HUES64 (cell line): Measurements from ENCODE around the gene ACAP2.

Experiments
- H3K27ac ChIP-seq: 2 replicates; pipeline ENCODE4 v1.7.0; 2013; ENCODE audit warnings: low read depth, low read length, inconsistent platforms
- H3K27me3 ChIP-seq: 2 replicates; pipeline ENCODE4 v1.6.1; 2013; ENCODE audit warnings: mild to moderate bottlenecking, low read length; ENCODE audit not compliant: insufficient read depth
- H3K36me3 ChIP-seq: 2 replicates; pipeline ENCODE4 v1.6.1; 2013; ENCODE audit warnings: mild to moderate bottlenecking, low read length; ENCODE audit not compliant: insufficient read depth
- H3K4me1 ChIP-seq: 2 replicates; pipeline ENCODE4 v1.6.1; 2013; ENCODE audit warnings: mild to moderate bottlenecking, low read length, moderate library complexity; ENCODE audit not compliant: insufficient read depth
- H3K4me3 ChIP-seq: 2 replicates; pipeline ENCODE4 v1.5.1; 2013; ENCODE audit warnings: mild to moderate bottlenecking, low read length, moderate library complexity
- H3K9ac ChIP-seq: 2 replicates; pipeline ENCODE4 v1.6.1; 2013; ENCODE audit warnings: mild to moderate bottlenecking, low read depth, low read length
- H3K9me3 ChIP-seq: 2 replicates; pipeline ENCODE4 v1.6.1; 2013; ENCODE audit warnings: low read depth, low read length; ENCODE audit not compliant: insufficient read depth
- WGBS: fragments of 150-250, 120-280 bp; methylation state at CpG from one replicate; pipeline ENCODE4 v1.1.7; 2013; ENCODE audit warnings: missing lambda C conversion rate; 5-methylcytosine and 5-hydroxymethylcytosine counted together

Gene ACAP2

DNA sequence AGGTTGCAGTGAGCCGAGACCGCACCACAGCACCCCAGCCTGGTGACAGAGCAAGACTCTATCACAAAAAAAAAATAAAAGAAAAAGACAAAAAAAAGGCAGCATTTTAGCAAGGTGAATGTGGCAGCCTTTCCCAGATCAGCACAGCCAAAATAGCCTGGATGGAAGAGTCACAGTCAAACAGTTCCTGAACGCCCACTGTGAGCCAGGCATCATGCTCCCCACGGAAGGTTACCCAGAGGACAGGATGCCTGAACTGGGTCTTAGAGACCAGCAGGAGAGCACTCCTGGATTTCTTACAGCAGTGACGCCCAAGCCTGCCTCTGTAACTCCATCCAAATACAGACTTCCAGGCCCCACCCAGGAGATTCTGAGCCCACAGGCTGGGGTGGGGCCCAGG is 176.4 kb downstream of the ACAP2 start:
- no peak overlapping the region for H3K27ac ChIP-seq
- H3K9ac ChIP-seq: no peak overlapping the region
- no peaks in the 10 kb centered on the region for H3K9me3 ChIP-seq
- no peaks in the 10 kb centered on the region for H3K27me3 ChIP-seq
- 84% methylated on average over 5 of the region's 5 CpGs for WGBS
- H3K4me3 ChIP-seq: no peak overlapping the region
- peaks cover 8% of the 10 kb centered on the region; the same call in 1 of the 2 replicates for H3K4me1 ChIP-seq
- H3K36me3 ChIP-seq: peaks cover 31% of the 10 kb centered on the region

DNA sequence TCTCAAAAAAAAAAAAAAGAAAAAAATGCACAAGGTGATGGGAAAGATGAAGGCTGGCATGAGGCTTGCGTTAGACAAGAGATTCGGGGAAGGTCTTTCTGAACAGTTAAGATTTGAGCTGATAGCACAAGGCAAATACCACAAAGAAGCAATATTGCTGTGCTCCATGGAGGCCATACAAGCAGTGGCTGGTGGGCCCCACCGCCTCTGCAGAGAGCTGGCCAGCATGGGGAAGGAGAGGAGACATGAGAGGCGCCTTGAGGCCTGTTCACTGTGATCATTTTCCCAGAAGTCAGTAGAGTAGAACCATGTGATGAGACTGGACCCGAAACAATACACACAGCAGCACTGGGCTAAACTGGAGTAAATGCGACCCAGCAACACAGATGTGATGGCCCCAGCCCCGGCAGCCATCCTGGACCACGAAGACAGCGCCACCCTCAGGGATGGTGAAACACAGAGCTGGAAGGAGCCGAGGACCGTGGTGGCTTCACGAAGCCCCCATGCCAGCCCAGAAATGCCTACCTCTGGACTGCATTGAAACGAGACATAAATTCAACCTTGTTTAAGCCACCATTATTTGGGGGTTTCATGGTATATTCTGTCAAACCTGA is 177.3 kb downstream of the ACAP2 start:
- WGBS: 94% methylated on average over 13 of the region's 13 CpGs
- no peak overlapping the region for H3K9ac ChIP-seq
- H3K4me1 ChIP-seq: peaks cover 8% of the 10 kb centered on the region; the same call in 1 of the 2 replicates
- no peaks in the 10 kb centered on the region for H3K9me3 ChIP-seq
- no peak overlapping the region for H3K27ac ChIP-seq
- H3K36me3 ChIP-seq: peaks cover 31% of the 10 kb centered on the region
- H3K4me3 ChIP-seq: no peak overlapping the region
- no peaks in the 10 kb centered on the region for H3K27me3 ChIP-seq

- Histone ChIP-seq H3K27ac (no peak overlapping the region), H3K9ac (no peak overlapping the region), H3K4me1 (peaks cover 3% of the 10 kb centered on the region), H3K4me3 (no peak overlapping the region), H3K27me3 (no peaks in the 10 kb centered on the region), H3K9me3 (no peaks in the 10 kb centered on the region), H3K36me3 (peaks cover 31% of the 10 kb centered on the region)
- 95% methylated on average over 10 of the region's 10 CpGs for WGBS
Measured at GRCh38 chr3:195263925-195264600, 178.8 kb downstream of the ACAP2 start.

DNA sequence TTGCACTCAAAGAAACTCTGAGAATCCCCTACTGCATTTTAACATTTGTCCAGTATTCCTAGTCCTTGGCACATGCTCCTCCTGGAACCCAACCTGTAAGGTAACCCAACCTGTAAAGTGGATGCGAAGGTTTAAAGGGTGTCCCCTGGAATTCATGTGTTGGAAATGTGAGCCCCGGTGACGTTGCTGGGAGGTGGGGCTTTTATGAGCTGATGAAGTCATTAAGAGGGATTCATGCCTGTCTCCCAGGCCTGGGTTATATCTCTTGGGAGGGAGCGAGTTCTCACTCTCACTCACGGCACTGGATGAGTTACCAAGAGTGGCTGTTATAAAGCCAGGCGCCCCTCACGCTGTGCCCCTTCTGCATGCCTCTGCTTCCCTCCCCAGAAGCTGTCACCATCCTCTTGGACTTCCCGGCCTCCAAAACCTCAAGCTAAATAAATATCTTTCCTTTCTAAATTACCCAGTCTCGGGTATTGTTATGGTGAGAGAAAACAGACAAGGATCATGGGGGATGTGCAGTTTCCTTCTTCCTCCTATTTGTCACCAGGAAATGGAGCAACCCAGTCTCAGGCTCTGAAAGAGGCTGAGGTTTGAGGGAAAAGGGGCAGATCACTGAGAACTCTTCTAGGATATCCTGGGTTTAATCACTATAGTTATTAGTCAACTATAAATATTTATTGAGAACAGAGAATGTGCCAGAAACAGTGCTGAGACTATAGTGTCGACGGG is 179.5 kb downstream of the ACAP2 start:
- Histone ChIP-seq H3K9me3 (no peaks in the 10 kb centered on the region), H3K4me3 (no peak overlapping the region), H3K9ac (no peak overlapping the region), H3K27me3 (no peaks in the 10 kb centered on the region), H3K27ac (no peak overlapping the region), H3K36me3 (peaks cover 25% of the 10 kb centered on the region), H3K4me1 (peaks cover 10% of the 10 kb centered on the region)
- 87% methylated on average over 10 of the region's 11 CpGs for WGBS

DNA sequence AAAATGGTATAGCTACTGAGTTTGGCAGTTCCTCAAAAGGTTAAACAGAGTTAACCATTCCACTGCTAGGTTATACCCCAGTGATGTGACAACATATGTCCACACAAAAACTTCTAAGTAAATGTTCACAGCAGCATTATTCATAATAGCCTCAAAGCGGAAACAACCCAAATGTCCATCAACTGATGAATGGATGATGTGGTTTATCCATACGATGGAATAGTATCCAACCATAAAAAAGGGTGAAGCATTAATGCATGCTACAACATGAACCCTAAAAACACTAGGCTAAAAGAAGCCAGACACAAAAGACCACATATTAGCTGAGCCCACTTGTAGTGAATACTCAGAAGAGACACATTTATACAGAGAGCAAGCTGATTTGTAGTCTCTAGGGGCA is 180.9 kb downstream of the ACAP2 start:
- Histone ChIP-seq H3K27ac (no peak overlapping the region), H3K4me3 (no peak overlapping the region), H3K4me1 (peaks cover 11% of the 10 kb centered on the region), H3K9me3 (no peaks in the 10 kb centered on the region), H3K36me3 (peaks cover 17% of the 10 kb centered on the region), H3K27me3 (no peaks in the 10 kb centered on the region), H3K9ac (no peak overlapping the region)
- WGBS: 100% methylated on average over 1 of the region's 2 CpGs

DNA sequence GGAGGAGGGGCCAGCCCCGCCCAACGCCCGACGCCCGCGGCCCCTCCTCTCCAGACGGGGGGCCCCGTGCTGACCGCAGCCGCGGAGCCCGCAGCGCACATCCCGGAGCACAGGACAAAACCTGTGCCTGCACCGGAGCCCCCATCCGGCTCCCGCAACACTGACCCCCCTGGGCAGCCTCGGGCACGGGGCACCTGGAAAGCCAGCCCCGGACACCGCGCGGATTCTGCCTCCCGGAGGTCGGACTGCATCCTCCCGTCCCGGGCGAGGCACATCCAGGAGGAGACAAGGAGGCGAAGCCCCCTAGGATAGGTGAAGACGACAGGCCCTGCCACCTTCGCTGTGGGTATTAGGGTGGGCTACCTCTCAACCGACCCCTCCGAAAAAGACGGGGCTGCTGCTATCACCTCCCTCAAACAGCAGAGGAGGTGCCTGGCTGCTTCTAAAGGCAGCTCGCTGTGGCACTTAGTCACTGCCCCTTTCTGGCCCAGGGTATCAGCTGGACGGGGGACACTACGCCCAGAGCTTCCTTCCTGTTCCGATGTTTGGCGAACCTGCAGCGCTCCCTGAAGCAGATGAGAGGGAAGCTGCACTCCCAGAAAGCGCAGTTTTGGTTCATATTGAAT is 182.4 kb downstream of the ACAP2 start:
- H3K27me3 ChIP-seq: no peaks in the 10 kb centered on the region
- no peaks in the 10 kb centered on the region for H3K9me3 ChIP-seq
- peaks cover 11% of the 10 kb centered on the region for H3K4me1 ChIP-seq
- H3K9ac ChIP-seq: peak overlapping the region; percentile 36
- H3K4me3 ChIP-seq: peak overlapping the region; percentile 63
- 0 out of 2 replicates have a peak, but pooled peaks cover 4% of the 10 kb centered on the region for H3K36me3 ChIP-seq
- WGBS: 1% methylated on average over 41 of the region's 41 CpGs
- H3K27ac ChIP-seq: peak overlapping the region; percentile 1; the same call in 1 of the 2 replicates

DNA sequence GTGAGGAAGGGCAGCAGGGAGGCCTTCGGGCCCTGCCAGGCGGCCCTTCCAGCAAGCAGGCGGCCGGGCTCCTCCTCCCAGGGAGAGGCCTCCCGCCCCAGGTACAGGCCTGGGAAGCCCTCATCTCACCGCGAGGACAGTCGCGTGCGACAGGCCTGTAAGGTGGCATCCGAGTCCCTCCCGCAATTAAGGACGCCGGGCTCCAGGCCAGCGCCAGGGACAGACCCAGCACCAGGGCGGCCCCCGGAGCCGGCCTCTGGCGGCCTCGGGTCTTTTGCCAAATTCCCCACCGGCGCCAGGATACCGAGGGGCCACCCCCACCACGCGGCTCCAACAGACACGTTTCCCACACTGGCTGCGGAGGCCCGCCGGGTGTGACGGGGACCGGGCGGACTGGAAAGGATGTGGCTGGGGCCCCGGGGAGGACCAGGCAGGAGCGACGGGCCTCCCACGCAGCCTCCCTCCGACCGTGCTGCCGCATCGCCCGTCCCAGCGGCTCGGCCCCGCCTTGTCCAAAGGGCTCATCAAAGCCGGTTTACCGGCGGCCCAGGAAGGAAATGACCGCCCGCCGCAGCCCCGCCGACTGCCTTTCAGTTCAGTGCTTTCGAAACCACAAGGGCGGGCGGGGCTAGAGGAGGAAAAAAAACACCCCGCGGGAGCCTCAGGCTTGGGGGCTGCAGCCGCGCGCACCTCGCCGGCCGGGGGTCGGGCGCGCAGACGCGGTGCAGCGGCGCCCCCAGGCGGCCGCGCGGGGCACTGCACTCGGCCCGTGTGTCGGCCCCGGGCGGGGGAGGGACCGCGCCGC is 183.1 kb downstream of the ACAP2 start:
- 3% methylated on average over 82 of the region's 82 CpGs for WGBS
- Histone ChIP-seq H3K9me3 (no peaks in the 10 kb centered on the region), H3K27ac (peak overlapping the region; percentile 82), H3K4me3 (peak overlapping the region; percentile 63), H3K36me3 (0 out of 2 replicates have a peak, but pooled peaks cover 4% of the 10 kb centered on the region), H3K9ac (peak overlapping the region; percentile 80), H3K4me1 (peaks cover 17% of the 10 kb centered on the region), H3K27me3 (no peaks in the 10 kb centered on the region)

DNA sequence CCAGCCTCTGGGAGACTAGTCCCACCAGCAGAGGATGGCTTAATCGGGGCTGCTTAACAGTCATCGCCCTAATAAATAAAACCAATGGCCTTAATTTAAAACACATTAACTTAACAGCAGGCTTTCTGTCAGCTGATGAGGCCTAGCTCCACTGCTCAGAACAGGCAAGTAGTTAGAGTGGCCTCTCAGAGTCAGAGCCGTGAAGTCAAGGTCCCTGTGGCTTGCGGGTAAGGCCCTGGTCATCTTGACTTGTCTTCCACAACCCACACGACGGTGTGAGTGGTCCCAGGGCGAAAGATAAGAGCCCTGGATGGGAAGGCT is 183.7 kb downstream of the ACAP2 start:
- WGBS: 37% methylated on average over 7 of the region's 7 CpGs
- Histone ChIP-seq H3K27me3 (no peaks in the 10 kb centered on the region), H3K27ac (peak overlapping the region; percentile 82; the same call in 1 of the 2 replicates), H3K9me3 (no peaks in the 10 kb centered on the region), H3K4me1 (peaks cover 22% of the 10 kb centered on the region), H3K4me3 (peak overlapping the region; percentile 63), H3K36me3 (0 out of 2 replicates have a peak, but pooled peaks cover 4% of the 10 kb centered on the region), H3K9ac (peak overlapping the region; percentile 80)

GRCh38 chr3:195258449-195259153 is 184.2 kb downstream of the ACAP2 start:
- no peak overlapping the region for H3K27ac ChIP-seq
- H3K9ac ChIP-seq: 0 out of 2 replicates have a peak overlapping the region, but pooled peaks have one; percentile 80
- 71% methylated on average over 14 of the region's 14 CpGs for WGBS
- H3K36me3 ChIP-seq: 0 out of 2 replicates have a peak, but pooled peaks cover 4% of the 10 kb centered on the region
- H3K4me3 ChIP-seq: no peak overlapping the region
- no peaks in the 10 kb centered on the region for H3K27me3 ChIP-seq
- H3K9me3 ChIP-seq: no peaks in the 10 kb centered on the region
- H3K4me1 ChIP-seq: peaks cover 22% of the 10 kb centered on the region
